GM19397 (cell line): ENCODE results near the gene KIF1A.
"Not testable (repeated sequence)": the region's sequence is repeated elsewhere in the genome, so short reads cannot be mapped to it uniquely, and the experiment has no call there.

Source experiments
- ATAC-seq: cut with Tn5 transposase; IDR thresholded peaks from one replicate; pipeline ENCODE4 v1.9.1; 2021; ENCODE audit warnings: mild to moderate bottlenecking, moderate library complexity; ENCODE audit not compliant: unreplicated experiment

KIF1A gene

DNA sequence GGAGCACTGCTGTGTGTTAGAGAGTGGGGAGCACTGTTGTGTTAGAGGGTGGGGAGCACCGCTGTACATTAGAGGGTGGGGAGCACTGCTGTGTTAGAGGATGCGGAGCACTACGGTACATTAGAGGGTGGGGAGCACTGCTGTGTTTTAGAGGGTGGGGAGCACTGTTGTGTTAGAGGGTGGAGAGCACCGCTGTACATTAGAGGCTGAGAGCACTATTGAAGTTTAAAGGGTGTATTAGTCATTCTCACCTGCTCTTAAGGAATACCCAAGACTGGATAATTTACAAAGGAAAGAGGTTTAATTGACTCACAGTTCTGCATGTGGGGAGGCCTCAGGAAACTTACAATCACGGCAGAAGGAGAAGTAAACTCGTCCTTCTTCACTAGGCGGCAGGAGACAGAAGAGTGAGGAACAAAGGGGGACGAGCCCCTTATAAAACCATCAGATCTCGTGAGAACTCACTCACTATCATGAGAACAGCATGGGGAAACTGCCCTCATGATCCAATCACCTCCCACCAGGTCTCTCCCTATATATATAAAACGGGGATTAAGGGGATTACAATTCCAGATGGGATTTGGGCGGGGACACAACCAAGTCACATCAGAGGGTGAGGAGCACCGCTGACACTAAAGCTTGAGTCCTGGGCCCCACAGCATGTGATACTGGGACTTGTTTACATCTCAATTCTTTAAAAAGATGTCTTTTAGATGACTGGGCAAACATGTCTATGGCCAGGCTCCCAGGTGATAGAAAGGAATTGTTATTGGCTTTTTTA, 29.1 kb upstream of the KIF1A start:
- ATAC-seq = no peak

DNA sequence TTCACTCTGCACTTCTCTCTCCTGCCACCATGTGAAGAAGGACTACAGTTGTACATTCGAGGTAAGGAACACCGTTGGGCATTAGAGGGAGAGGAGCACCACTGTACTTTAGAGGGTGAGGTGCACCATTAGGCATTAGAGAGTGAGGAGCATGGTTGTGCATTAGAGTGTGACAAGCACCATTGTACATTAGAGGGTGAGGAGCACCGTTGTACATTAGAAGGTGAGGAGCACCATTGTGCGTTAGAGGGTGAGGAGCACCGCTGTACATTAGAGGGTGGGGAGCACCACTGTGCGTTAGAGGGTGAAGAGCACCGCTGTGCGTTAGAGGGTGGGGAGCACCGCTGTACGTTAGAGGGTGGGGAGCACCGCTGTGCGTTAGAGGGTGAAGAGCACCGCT, 27.8 kb upstream of the KIF1A start:
- ATAC-seq = no peak

DNA sequence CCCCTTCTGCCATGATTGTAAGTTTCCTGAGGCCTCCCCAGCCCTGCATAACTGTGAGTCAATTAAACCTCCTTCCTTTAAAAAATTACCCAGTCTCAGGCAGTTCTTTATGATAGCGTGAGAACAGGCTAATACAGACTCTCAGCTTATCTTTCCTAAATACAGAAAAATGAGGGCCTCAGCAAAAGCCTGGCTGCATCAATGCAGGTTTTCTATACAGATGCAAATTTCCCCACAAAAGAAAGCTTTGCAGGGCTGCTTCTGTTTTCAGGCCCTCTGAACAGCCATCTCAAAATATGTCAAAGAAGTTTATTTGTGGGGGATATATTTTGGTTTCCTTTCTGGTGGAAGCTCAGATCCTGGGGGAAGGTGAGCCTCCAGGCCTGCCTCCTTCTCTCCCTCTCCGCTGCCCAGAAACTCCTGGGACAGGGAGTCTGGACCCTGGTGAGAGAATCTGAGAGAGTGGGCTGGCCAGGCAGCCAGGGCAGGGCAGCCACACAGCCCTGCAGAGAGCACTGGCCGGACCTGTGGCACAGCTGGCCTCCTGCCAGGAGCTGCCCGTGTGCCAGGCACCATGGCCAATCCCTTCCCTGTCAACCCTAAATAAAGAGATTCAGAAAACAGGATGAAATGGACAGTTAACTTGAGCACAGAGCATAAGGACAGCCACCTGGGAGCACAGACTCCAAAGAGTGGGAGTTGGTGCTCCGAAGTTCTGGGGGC, 27.0 kb upstream of the KIF1A start:
- no peak for ATAC-seq

DNA sequence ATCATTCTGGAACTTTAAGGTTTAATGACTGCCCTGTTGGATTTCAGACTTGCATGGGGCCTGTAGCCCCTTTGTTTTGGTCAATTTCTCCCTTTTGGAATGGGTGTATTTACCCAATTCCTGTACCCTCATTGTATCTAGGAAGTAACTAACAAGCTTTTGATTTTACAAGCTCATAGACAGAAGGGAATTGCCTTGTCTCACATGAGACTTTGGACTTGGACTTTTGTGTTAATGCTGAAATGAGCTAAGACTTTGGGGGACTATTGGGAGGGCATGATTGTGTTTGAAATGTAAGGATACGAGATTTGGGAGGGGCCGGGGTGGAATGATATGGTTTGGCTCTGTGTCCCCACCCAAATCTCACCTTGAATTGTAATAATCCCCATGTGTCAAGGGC, 26.3 kb upstream of the KIF1A start:
- not testable (repeated sequence) for ATAC-seq

DNA sequence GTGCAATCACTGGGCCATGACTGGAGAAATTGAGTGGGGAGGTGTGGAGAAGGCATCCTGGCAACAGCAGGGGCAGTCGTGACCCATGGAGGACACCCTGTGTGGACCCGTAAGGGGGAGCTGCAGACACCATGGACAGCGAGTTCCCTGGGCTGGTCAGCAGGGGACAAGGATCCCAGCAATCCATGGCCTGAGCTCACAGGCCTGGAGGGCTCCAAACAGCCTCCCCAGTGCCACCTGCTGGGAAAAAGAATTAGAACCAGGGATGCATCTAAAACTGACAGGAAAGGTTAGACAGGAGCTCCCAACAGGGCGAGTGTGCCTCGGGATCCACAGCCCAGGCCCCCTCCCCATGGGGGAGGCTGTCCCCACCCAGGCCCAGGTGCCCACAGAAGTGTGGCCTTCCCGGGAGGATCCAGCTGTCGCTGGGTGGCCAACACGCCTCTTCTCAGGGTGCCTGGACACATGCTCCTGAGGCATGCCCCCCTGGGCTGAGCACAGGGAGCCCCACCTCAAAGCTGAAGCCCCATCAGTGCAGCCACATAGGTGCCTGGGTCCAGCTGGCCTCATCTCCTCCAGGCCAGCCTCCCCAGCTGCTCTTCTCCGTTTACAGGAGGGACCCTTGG, 20.5 kb upstream of the KIF1A start:
- ATAC-seq = no peak

DNA sequence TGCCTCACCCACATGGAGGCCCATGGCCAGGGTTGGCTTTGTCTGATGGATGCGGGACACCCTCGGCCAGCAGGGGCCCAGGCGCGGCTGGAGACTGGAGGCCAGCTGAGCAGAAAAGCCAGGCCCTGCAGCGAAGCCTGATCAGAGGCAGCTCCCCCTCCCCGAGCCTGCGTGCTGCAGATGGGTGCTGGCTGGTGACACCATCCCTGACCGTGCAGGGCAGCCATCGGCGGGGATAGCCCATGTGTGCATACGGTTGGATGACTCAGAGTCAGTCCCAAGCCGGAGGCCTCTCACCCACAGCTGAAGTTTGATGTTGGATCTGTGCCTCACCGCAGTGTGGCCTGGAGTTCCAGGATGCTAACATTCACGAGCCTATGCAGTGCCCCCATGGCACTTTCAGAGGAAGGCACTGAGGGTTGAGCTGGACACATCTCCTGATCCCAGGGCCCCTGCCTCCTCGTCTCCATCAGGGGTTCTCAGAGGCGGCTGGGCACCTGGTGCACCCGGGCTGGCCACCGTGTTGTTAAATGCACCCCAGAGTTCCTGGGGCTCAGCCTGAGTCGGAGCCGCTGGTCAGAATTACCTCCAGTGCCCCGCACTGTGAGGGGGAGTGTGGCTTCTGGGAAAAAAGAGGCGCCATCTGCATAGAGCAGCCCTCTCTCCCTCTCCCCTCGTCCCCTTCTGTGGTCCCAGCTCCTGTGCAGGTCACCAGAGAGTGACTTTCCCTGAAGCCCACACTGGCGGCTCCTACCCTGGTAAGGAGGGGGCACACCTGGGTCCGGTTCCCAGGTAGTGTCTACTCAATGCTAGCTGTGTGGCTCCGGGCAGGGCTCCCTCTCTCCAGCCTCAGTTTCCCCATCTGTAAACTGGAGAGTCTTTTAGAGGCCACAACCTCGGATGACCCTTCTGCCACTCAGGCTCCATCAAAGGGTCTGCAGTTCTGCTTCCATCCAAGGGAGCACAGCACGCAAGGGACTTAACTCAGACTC, 19.4 kb upstream of the KIF1A start:
- no peak for ATAC-seq

DNA sequence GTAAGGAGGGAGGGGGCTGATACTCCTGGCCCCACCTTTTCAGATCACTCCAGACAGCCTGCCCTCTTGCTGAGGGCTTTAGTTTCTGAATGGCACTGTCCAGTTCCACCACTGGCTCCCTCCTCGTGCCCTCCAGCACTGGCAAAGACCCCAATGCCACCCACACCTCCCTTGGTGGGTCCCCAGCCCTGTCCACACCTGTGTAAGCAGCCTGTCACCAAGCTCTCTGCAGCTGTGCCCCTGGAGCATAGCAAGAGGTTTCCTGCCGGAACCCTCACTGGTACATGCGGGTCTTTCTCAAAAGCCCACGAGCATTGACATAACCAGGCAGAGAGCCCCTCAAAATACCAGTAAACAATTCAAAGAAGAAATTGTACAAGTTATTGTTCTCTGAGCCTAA, 17.6 kb upstream of the KIF1A start:
- ATAC-seq = no peak

DNA sequence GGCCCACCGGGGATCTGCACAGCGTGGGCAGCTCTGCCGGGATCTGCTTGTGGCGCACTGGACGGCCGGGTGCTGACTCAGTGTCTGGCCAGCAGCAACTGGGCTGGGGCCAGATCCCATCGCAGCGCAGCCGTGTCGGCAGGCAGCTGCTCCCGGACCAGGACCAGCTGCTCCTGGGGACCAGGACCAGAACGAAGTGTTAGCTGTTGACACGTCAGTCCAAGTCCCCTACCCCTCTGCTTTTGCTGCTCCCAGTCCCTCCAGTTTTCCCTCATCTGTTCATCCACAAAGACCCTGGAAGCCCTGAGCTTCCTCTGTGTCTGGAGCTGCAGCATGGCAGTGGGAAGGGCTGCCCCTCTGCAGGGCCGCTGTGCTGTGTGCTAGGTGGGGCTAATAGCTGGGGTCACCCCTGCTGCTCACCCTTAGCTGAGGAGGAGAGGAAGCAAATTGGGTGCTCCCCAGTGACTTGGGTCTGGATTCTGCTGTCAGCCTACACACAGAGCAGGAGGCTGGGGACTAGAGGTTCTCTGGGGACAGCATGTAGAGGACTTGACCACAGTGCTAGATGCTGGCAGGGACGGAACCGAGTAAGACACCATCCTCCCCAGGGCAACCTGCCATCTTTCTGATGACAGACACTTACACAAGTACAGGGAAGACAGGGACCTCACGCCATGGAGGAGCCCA, 16.9 kb upstream of the KIF1A start:
- no peak for ATAC-seq

DNA sequence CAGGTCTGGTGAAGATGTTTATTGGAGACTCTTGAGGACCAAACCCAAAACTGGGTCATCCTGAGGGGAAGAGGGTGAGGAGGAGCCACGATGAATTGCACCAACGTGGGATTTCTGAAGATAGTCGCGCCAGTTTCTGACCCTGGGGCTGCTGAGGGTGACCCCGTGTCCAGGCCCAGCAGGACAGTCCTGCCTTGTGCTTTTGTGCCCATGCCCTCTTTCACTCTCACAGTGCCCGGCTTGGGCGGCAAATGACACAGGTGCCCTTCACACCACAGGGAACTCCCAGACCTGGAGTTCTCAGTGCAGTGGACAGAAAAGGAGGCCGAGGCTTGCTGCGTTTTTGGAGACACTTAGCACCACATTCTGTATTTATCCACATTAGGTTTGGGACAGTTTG, 15.5 kb upstream of the KIF1A start:
- no peak for ATAC-seq

DNA sequence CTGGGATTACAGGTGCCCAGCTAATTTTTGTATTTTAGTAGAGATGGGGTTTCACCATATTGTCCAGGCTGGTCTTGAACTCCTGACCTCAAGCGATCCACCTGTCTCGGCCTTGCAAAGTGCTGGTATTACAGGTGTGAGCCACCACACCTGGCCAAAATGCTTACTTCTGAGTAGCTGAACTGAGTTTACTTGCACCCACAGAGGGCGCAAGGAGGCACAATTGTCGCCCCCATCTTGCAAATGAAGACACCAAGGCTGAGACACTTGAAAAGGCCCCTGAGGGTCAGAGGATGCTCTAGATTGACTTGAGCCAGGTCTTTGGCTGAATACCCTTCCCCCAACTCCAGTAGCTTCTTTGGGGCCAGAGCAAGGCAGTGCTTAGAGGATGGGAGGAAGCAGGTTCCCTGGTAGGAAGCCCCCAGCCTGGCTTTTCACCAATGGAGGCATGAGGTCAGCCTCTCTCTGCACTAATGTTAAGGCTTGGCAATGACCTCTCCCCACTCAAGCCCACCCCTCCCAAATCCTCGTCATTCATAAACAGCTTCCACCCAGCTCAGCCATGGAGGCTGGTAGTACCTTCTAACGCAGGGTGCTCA, 14.5 kb upstream of the KIF1A start:
- ATAC-seq = no peak

DNA sequence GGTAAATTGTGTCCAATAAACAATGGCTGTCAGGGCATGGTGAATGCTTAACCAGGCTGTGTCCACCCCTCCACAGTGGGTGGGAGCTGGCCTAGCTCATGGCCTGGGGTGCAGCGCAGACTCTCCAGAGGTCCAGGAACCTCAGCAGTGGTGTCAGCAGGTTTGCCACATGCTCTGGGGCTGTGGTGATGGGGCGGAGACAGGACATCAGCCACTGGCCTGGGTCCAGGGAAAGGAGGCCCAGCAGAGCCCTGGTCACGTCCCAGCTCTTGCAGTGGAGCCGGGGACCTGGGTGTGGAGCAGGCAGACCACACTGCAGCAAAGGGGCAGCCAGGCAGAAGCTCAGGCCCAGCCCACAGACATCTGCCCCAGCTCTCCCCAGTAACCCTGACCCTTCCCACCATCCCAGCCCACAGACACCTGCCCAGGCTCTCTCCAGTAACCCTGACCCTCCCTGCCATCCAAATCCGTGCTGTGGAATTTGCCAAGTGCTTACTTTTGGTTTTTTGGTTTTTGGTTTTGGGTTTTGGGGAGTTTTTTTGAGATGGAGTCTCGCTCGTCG, 13.8 kb upstream of the KIF1A start:
- ATAC-seq = no peak

DNA sequence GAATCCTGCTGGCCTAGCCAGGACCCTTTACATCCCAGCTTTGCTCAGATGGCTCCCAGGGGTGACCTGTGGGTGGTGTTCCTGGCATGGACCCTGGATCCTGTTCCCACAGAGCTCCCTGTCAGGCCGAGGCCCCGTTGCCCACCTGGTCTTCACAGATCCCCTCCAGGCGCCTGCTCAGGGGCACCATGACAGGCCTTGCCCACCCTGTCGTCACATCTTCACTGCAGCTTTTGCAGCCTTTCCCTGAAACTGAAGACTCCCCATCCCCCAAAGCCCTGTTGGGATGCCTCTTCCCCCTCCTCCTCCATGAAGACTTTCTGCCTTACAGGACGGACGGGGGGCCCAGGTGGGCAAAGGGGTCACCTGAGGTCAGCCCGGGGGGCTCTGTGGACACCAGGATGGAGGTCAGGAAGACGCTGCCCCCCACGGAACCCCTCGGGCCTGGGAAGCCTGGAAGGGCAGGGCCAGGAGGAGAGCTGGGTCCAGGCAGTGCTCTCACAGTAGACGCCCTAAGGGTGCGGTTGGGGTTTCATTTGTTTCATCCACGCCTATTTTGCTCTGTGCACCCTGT, 13.0 kb upstream of the KIF1A start:
- ATAC-seq = no peak

DNA sequence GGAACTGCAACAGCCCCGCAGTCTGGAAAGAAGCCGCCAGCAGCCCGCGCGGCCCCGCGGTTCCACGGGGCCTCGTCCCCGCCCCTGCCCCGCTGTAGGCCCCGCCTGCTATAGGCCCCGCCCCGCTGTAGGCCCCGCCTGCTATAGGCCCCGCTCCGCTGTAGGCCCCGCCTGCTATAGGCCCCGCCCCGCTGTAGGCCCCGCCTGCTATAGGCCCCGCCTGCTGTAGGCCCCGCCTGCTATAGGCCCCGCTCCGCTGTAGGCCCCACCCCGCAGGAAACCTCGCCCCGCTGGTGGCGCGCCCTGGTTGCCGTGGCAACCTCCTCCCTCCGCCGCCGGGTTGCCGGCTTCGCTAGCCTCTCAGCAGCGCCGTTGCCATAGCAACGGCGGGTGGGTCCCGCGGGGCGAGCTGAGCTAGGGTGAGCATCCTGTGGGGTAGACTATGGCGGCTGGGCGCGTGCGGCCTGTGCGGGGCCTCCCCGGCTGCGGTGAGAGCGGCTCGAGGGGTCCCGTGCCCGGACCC, 12.2 kb upstream of the KIF1A start:
- peak; percentile 86 for ATAC-seq

DNA sequence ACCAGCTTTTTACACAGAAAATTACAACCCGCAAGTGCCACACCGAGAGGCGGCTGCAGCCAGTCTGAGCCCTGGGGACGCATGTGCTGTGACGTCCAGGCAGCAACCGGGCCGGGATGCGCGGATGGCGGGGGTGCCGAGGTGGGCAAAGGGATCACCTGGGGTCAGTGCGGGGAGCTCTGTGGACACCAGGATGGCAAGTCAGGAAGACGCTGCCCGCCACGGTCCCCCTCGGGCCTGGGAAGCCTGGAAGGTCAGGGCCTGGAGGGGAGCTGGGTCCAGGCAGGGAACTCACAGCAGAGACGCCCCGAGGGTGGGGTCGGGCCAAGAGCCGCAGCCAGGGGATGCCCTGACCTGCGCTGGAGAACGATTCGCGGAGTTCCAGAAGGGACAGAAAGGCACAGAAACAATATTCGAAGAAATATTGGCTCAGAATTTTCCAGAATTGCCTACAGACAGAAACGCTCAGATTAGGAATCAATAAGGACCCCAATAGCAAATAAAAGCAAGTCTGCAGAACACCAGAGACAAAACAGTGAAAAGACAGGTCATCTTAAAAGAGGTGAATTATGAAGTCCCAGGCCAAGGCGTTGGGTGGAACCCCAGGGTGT, 11.7 kb upstream of the KIF1A start:
- no peak for ATAC-seq

DNA sequence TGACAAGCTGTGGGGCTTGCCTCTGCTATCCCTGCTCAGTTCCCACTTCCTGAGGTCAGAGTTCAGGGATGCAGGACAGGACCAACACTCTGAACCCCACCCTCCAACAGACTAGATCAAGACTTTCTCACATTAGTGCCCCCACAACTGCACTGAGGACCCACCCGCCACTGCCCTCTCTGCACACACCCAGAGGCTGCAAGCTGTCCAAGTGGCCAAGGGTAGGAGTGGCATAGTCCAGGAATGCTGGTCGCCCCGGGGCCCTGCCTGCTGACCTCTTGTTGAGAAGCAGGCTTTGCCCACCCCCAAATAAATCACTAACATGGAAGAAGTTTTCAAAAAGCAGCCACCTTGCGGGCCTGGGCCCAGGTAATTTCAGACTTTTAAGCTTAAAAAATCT, 5.5 kb upstream of the KIF1A start:
- no peak for ATAC-seq

DNA sequence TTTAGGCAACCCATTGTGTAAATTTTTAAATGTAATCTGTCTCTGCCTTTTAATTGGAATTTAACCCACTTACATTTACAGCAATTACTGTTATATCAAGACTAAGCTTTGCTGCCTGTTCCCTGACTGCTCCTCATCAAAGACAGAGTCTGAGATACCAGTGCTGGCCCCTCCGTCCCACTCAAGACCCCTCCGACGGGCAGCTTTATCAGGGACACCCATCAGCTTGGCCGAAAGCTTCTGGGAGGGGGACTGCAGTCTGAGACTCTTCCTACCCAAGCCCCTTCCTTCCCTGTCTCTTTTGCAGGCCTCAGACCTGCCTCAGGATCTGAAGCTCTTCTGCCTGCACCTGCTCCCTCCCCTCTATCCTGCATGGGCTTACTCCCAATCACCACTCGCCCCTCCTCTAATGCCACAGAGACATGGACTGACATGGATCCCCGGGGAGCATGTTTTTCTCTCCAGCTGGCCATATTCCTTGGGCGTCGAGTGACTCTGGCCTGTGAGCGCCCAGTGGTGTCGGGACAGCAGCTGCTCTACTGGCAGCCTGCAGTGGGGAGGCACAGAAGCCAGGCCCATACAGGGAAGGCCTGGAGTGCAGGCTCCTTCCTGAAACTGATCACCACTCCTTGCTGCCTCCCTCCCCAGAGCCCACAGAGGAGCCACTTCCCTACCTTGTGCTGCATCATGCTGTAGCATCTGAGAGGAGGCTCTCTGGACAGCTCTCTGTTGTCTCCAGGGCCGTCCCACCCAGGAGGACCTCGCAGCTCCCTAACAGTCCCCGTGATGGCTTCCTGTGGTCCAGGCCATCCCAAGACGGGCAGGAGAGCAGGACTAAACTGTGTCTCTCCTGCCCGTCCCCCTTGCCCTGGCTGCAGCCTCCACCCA, 3.7 kb upstream of the KIF1A start:
- no peak for ATAC-seq

DNA sequence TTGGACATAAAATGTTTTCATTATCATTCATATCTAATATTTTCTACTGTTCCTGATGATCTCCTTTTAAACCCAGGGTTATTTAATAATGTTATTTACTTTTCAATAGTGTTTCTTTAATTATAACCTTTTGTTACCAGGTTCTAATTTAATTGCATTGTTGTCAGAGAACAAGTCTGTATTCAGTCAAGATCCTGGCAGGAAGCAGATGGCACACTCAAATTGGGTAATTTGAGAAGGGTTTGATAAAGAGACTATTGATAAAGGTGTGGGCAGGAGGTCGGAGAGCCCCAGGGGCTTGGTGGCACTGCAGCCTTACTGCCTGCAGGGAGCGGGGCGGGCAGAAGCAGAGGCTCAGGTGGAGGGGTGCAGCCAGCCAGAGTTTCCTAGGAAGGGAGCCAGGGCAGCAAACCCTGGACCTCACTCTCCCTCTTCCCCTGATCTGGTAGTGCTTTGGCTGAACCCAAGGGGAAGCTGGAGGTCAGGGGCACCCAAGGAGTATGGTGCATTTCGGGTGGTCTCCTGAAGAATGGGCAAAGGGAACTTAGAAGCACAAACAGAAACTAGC, 2.3 kb upstream of the KIF1A start:
- ATAC-seq = no peak
